Stimulated activated CD4-positive, alpha-beta T cell treated with anti-CD3 and anti-CD28 coated beads, Interleukin-1b, Interleukin-23, amount 100 ng/mL, for 48 hours (primary cell): Measurements from ENCODE around the gene ASB1.

Experiments used
- DNase-seq: peaks from one replicate; pipeline ENCODE4 v3.0.0-alpha.2; 2020

Gene ASB1, protein sequence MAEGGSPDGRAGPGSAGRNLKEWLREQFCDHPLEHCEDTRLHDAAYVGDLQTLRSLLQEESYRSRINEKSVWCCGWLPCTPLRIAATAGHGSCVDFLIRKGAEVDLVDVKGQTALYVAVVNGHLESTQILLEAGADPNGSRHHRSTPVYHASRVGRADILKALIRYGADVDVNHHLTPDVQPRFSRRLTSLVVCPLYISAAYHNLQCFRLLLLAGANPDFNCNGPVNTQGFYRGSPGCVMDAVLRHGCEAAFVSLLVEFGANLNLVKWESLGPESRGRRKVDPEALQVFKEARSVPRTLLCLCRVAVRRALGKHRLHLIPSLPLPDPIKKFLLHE

GRCh38 chr2:238426568-238427434, at the start of gene ASB1:
TSS of gene ASB1 (plus strand) at chr2:238426927. CDS start at chr2:238427071, 144 bp downstream.
- DNase-seq, result peak; percentile 69

GRCh38 chr2:238378230-238379095, 48.3 kb upstream of the ASB1 start:
- no peak for DNase-seq

DNA sequence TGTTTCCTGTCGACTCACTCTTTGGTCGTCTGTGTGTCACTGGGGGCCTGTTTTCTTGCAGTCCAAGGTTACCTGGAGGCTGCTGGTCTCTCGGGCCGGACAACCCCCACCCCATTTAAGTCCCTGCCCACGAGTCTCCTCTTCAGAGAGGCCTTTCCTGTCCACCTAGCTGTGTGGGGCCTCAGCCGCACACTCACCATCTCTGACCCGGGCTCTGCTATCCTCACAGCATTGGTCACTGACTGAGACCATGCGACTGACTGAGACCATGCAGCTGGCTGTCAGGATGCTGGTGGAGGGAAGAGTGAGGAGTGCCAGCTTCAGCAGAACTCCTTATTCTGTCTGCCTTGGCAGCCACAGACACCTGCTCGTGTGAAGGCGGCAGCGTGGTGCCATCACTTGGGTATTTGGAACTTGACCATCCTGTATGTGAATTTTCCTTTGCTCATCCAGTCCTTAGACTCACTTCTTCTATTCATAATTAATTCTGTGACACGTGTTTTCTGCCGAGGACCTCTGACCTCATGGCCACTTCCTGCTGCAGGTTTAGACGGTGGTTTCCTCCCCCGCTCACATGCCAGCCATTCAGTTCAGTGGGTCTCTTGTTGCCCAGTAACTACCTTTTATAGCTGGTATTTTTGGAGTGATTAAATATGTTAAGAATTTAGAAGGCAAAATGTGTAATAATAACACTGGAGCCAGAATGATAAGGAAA, 47.5 kb upstream of the ASB1 start:
- peak; percentile 10 for DNase-seq

GRCh38 chr2:238380336-238380735, 46.4 kb upstream of the ASB1 start:
- no peak for DNase-seq

- no peak for DNase-seq
Measured at GRCh38 chr2:238380785-238381184, 45.9 kb upstream of the ASB1 start.

DNA sequence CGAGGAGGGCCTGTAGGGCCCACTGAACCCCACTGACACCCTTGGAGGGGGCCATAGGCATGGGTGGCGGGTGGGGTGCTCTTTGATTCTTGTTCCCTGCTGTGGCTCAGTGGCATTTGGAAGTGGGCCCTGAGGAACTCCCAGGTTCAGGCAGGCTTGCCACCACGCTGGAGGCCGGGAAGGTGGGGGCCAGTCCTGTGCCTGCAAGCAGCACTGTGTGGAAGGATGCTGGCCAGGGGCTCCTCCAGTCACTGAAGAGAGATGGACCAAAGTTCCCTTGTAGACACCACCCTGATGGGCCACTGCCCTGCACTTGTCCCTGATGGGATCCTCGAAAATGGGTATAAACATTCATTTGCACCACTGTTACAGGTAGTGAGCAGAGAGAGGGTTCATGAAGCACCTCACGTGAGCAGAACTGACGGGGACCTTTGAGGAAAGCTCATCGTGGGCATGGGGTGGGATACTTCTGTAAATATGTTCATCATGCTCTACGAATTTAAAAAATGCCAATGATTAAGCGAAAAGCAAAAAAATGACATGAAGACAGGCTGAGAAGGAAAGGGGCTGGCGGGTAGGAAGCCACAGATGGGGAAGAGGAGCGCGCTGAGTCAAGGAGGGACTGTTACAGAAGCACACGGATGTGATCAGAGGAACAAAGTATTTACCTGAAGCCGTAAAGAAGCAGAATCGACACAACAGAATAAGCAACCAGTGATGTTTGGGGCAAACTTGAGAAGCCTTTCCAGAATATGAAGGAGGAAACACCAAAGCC, 45.2 kb upstream of the ASB1 start:
- DNase-seq, result no peak

GRCh38 chr2:238382381-238382781, 44.3 kb upstream of the ASB1 start:
- no peak for DNase-seq

- DNase-seq, result no peak
Measured at GRCh38 chr2:238383135-238383534, 43.6 kb upstream of the ASB1 start.

DNA sequence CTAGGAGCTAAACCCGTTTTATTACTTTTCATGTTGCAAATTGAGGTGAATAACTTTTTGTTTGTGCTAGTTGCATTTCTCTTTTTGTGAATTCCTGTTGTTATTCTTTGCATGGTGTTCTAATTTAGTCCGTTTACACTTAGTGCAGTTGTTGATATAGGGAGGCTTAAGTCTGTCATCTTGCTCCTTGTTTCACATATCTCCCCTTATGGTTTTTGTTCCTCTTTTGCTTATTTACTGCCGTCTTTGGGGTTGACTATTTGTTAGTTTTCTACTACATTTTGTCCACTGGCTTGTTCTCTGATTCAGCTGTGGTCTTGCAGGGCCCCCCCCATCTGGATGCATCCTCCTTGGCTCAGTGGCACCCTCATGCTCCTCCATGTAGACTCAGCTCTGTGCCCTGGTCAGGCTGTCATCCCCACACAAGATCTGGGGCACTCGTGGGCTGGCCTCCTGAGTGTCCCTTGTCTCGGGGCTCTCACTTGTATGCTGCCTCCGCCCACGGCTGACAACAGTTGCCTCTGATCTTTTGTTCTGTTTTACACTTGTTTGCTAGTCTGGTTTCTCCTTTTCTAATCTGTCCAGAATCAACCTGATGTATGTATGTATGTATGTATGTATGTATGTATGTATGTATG, 42.9 kb upstream of the ASB1 start:
- no peak for DNase-seq

GRCh38 chr2:238387332-238387731, 39.4 kb upstream of the ASB1 start:
- no peak for DNase-seq

- no peak for DNase-seq
Measured at GRCh38 chr2:238388794-238389193, 37.9 kb upstream of the ASB1 start.

DNA sequence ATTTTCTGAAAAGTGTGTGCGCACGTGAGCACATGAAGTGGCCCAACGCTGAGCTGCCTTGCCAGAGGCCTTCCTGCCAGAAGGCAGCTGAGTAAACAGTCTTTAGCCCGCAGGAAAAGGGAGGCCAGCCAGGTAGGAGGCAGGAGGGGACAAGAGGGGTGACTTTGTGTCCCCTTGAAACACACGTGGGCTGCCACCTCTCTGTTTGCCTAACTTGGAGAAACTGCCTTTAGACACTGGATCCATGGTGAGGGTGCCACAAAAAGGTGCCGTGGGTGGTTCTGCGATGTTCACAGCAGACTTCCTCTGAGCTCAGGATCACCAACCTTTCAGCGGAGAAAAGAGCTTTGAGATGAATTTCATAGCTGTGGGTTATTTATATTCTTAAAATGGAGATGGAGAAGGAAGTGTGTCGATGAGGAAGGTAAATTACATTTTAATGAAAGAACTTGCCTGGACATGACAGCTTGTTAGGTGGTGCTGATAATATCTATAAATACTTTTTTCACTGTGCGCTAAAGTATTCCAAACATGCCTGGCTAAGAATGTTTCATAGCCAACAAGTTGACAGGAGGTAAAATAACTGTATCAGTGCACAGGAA, 36.6 kb upstream of the ASB1 start:
- no peak for DNase-seq

- no peak for DNase-seq
Measured at GRCh38 chr2:238391042-238391689, 35.6 kb upstream of the ASB1 start.

DNA sequence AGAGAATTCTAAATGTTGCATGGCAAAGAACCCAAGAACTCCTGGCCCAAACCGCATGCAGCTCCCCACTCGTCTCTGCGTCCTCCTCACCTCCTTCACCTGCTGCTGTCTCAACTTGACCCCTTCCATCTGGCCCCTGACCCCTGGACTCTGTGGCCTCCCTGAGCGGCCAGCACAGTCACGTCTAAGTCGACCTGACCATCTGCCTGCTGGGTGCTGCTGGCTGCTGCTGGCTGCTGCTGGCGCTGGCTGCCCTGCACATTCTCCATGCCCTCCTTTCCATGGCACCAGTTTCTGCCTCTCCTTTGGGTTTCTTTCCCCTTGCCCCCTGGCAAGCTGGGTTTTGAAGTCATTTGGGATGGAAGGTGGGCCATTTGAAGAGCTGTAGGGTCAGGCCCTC, 30.1 kb upstream of the ASB1 start:
- no peak for DNase-seq

DNA sequence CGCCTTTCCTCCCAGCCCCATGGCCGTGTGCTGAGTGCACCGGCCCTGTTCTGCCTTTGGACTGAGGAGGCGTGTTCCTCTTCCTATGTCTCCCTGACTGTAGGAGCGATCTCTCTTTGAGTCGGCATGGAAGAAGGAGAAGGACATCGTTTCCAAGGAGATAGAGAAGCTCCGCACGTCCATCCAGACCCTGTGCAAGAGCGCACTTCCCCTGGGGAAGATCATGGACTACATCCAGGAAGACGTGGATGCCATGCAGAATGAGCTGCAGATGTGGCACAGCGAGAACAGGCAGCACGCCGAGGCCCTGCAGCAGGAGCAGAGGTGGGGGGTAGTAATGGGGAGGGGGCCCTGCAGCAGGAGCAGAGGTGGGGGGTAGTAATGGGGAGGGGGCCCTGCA, 29.4 kb upstream of the ASB1 start:
- no peak for DNase-seq

- no peak for DNase-seq
Measured at GRCh38 chr2:238398577-238398976, 28.1 kb upstream of the ASB1 start.

DNA sequence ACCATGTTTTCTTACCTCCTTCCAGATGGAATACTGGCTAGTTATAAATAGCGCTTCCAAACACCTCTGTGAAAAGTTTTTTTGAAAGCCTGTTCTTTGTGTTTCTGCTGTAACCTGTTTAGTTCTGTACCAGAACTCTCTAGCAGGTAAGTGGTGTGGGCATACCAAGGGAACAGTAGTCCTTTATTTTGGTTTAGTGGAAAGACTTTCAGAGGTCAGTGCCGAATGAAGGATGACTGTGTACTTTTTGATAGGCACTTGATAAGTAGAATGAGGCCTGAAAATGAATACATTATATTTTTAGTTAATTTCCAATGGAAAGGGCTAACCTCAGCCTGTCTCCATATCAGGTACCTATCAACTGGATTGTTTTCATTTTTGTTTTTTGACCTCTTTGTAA, 27.6 kb upstream of the ASB1 start:
- no peak for DNase-seq

- DNase-seq, result no peak
Measured at GRCh38 chr2:238401551-238401950, 25.2 kb upstream of the ASB1 start.

- no peak for DNase-seq
Measured at GRCh38 chr2:238403632-238404405, 22.9 kb upstream of the ASB1 start.
